Thyroid gland (tissue), 4 donors: ENCODE measurements around the gene ZNF865.

Source experiments
- CTCF ChIP-seq, 6 experiments: fragments of 200-600 bp in 3 of 6; fragments of 450-650 bp in 3 of 6; sonication (generic) in 3 of 6; IDR thresholded peaks; one replicate each; pipeline ENCODE4 v1.5.1; 2016 to 2019; ENCODE audit warnings: antibody characterized with exemption in 6 of 6, mild to moderate bottlenecking in 2 of 6, inconsistent platforms in 1 of 6, moderate library complexity in 1 of 6
- POLR2A ChIP-seq, 2 donors: fragments of 450-650 bp; IDR thresholded peaks; one replicate each; pipeline ENCODE4 v1.6.1; 2017; ENCODE audit warnings: antibody characterized with exemption in 2 of 2, mild to moderate bottlenecking in 2 of 2, moderate library complexity in 1 of 2

DNA sequence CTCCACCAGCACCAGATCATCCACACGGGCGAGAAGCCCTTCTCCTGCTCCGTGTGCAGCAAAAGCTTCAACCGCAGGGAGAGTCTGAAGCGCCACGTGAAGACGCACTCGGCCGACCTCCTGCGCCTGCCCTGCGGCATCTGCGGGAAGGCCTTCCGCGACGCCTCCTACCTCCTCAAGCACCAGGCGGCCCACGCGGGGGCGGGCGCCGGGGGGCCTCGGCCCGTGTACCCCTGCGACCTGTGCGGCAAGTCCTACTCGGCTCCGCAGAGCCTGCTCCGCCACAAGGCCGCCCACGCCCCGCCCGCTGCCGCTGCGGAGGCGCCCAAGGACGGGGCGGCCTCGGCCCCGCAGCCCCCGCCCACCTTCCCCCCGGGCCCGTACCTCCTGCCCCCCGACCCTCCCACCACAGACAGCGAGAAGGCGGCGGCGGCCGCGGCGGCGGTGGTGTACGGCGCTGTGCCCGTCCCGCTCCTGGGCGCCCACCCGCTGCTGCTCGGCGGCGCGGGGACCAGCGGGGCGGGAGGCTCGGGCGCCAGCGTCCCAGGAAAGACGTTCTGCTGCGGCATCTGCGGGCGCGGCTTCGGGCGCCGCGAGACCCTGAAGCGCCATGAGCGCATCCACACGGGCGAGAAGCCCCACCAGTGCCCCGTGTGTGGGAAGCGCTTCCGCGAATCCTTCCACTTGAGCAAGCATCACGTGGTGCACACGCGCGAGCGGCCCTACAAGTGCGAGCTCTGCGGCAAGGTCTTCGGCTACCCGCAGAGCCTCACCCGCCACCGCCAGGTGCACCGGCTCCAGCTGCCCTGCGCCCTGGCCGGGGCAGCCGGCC is 9.5 kb downstream of the ZNF865 start:
- TF ChIP-seq CTCF (IDR thresholded peaks at IDR 0.05) (no peak), POLR2A (IDR thresholded peaks at IDR 0.05) (no peak)
